ENCODE data around the gene PIGS.
A peak's percentile ranks its signal among the peaks of the same experiment; 100 is the strongest.

Gene PIGS

DNA sequence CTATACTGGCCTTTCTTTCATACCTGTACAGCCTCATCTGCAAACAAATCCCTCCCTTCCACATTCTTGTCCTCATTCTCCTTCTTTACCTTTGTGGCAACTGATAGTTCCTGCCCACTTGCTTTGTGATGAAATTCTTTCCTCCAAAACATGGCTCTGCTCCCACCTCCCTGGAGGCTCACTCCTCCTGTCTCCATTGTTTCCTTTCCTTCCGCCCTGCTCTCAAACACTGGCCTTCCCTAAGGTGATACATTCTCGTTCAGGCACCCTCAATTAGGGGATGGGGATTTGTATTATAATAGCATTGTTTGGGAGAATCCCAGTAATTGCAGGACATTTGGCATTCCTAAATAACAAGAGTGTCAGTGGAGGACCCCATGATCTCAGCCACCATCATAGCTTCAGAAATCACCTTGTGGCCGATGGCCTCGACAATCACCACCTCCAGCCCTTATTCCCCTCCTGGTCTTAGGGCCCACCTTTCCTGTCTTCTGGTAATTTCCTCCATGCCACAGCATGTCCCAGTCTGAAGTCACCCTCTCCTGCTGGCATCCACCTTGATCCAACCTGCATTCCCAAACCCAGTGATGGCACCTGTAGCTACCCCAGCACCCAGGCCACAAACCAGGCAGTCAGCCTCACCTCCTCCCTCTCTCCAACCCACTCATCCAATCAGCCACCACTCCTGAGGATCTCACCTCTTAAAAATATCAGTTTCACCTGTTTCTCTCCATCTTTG, 26.8 kb downstream of the PIGS start:
- Histone ChIP-seq H3K9ac (ENCODE audit: low read length) (no peak overlapping the region), H3K79me1 (ENCODE audit: low read length) (no peaks in the 10 kb centered on the region), H3K4ac (ENCODE audit: low read depth, low read length) (no peak overlapping the region), H3K27me3 (ENCODE audit: insufficient read depth, low read length, poor library complexity) (no peaks in the 10 kb centered on the region), H3K27ac (ENCODE audit: low read depth, low read length) (no peak overlapping the region), H3K4me1 (ENCODE audit: control insufficient read depth, low read depth, low read length) (no peaks in the 10 kb centered on the region), H3K56ac (ENCODE audit: low read length) (no peak overlapping the region), H4K5ac (ENCODE audit: low read length) (no peak overlapping the region), H2BK15ac (replicated peaks; ENCODE audit: low read depth) (no peak overlapping the region), H3K36me3 (ENCODE audit: control insufficient read depth, insufficient read depth, low read length) (no peaks in the 10 kb centered on the region), H3K79me2 (ENCODE audit: control insufficient read depth, insufficient read depth, low read length) (no peaks in the 10 kb centered on the region), H2BK120ac (ENCODE audit: low read depth, low read length) (no peak overlapping the region), H2AK5ac (ENCODE audit: low read length) (no peak overlapping the region), H4K8ac (ENCODE audit: low read depth, low read length) (no peak overlapping the region), H3K18ac (ENCODE audit: low read length) (no peak overlapping the region), H3K4me3 (ENCODE audit: low read length) (no peak overlapping the region), H2BK5ac (ENCODE audit: low read length) (no peak overlapping the region), H3K23ac (ENCODE audit: low read length) (no peak overlapping the region), H3K4me2 (ENCODE audit: low read length) (no peak overlapping the region)
- WGBS (ENCODE audit: extremely low coverage, insufficient coverage, low lambda C conversion rate), result no CpG with 5 or more reads among the region's 4 CpGs
- DNase-seq, result peak; percentile 57

DNA sequence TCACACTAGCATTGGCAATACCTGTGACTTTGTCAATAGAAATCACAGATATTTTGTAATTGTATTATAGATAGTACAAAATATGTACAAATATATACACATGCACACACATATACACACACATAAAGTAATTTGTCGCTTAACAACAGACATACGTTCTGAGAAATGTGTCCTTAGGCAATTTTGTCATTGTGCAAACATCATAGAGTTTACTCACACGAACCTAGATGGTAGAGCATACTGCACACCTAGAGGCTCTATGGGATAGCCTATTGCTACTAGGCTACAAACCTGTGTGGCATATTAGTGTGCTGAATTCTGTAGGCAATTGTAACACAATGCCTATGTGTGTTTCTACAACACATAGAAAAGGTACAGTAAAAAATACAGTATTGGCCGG, 29.9 kb downstream of the PIGS start:
- H4K8ac ChIP-seq (ENCODE audit: low read depth, low read length), result no peak overlapping the region
- WGBS (ENCODE audit: extremely low coverage, insufficient coverage, low lambda C conversion rate), result no CpG with 5 or more reads among the region's 4 CpGs
- DNase-seq, result no peak

DNA sequence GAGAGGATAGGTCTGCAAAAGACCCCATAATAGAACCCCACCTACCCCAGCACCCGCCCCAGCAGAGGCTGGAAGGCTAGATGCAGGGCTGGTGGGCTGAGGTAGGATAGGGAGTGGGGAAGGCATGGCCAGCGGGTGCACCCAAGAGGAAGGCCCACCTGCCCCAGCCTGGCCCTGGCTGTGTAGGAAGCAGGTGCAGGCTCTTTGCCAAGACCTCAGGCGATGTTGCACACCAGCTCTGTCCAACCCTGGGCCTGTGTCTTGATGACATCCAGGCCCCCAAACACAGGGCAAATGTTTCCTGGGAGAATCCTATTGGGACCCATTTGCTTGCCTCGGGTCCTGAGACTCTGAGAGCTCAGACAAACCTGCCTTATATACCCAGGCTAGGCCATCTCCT, 31.1 kb downstream of the PIGS start:
- no peak overlapping the region for H3K9ac ChIP-seq (ENCODE audit: low read length)
- WGBS (ENCODE audit: extremely low coverage, insufficient coverage, low lambda C conversion rate), result no CpG with 5 or more reads among the region's 4 CpGs

More for the DNA sequence above, 29.9 kb downstream of the PIGS start:
- H3K79me2 ChIP-seq (ENCODE audit: control insufficient read depth, insufficient read depth, low read length), result no peaks in the 10 kb centered on the region
- no peak overlapping the region for H2AK5ac ChIP-seq (ENCODE audit: low read length)
- no peak overlapping the region for H3K56ac ChIP-seq (ENCODE audit: low read length)
- no peak overlapping the region for H3K4me2 ChIP-seq (ENCODE audit: low read length)
- H3K27ac ChIP-seq (ENCODE audit: low read depth, low read length), result no peak overlapping the region
- H3K4ac ChIP-seq (ENCODE audit: low read depth, low read length), result no peak overlapping the region
- no peak overlapping the region for H3K18ac ChIP-seq (ENCODE audit: low read length)
- no peak overlapping the region for H2BK5ac ChIP-seq (ENCODE audit: low read length)
- no peaks in the 10 kb centered on the region for H3K4me1 ChIP-seq (ENCODE audit: control insufficient read depth, low read depth, low read length)
- no peak overlapping the region for H4K5ac ChIP-seq (ENCODE audit: low read length)
- no peak overlapping the region for H2BK120ac ChIP-seq (ENCODE audit: low read depth, low read length)
- no peak overlapping the region for H3K4me3 ChIP-seq (ENCODE audit: low read length)
- H2BK15ac ChIP-seq (replicated peaks; ENCODE audit: low read depth), result no peak overlapping the region
- no peak overlapping the region for H3K23ac ChIP-seq (ENCODE audit: low read length)
- H3K27me3 ChIP-seq (ENCODE audit: insufficient read depth, low read length, poor library complexity), result no peaks in the 10 kb centered on the region
- no peak overlapping the region for H3K9ac ChIP-seq (ENCODE audit: low read length)
- H3K79me1 ChIP-seq (ENCODE audit: low read length), result no peaks in the 10 kb centered on the region
- H3K36me3 ChIP-seq (ENCODE audit: control insufficient read depth, insufficient read depth, low read length), result no peaks in the 10 kb centered on the region

DNA sequence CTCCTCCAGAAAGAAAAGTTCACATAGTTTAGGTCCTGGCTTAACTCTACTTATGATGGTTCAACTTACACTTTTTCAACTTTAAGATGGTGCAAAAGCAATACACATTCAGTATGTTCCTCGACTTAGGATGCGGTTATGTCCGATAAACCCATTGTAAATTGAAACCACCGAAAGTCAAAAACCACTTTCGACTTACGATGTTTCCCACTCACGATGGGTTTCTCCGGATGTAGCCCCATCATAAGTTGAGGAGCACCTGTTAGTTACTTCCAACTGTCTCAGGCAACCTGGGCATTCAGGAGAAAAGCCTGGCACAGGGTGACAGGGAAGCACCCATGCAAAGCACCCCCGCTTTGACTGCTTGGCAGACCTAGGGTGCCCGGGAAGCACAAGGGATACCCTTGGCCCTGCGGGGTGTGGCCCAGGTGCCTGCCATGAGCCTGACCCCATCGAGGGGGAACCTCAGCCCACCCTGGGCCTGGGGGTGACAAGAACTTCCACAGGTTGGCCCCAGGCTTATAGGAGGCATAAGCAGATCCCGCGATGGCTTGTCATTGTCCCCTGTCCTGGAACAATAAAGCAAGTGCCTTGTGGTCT, 32.9 kb downstream of the PIGS start:
- no peaks in the 10 kb centered on the region for H3K36me3 ChIP-seq (ENCODE audit: control insufficient read depth, insufficient read depth, low read length)
- H3K27me3 ChIP-seq (ENCODE audit: insufficient read depth, low read length, poor library complexity), result no peaks in the 10 kb centered on the region
- no peak overlapping the region for H3K4me2 ChIP-seq (ENCODE audit: low read length)
- no peak overlapping the region for H3K9ac ChIP-seq (ENCODE audit: low read length)
- no peak for DNase-seq
- H3K79me2 ChIP-seq (ENCODE audit: control insufficient read depth, insufficient read depth, low read length), result no peaks in the 10 kb centered on the region
- H2BK5ac ChIP-seq (ENCODE audit: low read length), result no peak overlapping the region
- no CpG with 5 or more reads among the region's 14 CpGs for WGBS (ENCODE audit: extremely low coverage, insufficient coverage, low lambda C conversion rate)
- no peak overlapping the region for H3K4ac ChIP-seq (ENCODE audit: low read depth, low read length)
- no peak overlapping the region for H4K8ac ChIP-seq (ENCODE audit: low read depth, low read length)
- H3K4me1 ChIP-seq (ENCODE audit: control insufficient read depth, low read depth, low read length), result no peaks in the 10 kb centered on the region
- no peak overlapping the region for H4K5ac ChIP-seq (ENCODE audit: low read length)
- no peak overlapping the region for H3K56ac ChIP-seq (ENCODE audit: low read length)
- H2BK120ac ChIP-seq (ENCODE audit: low read depth, low read length), result no peak overlapping the region
- no peak overlapping the region for H2BK15ac ChIP-seq (replicated peaks; ENCODE audit: low read depth)
- no peak overlapping the region for H2AK5ac ChIP-seq (ENCODE audit: low read length)
- H3K18ac ChIP-seq (ENCODE audit: low read length), result no peak overlapping the region
- H3K79me1 ChIP-seq (ENCODE audit: low read length), result no peaks in the 10 kb centered on the region
- no peak overlapping the region for H3K27ac ChIP-seq (ENCODE audit: low read depth, low read length)
- H3K4me3 ChIP-seq (ENCODE audit: low read length), result no peak overlapping the region
- no peak overlapping the region for H3K23ac ChIP-seq (ENCODE audit: low read length)

More for the DNA sequence above, 31.1 kb downstream of the PIGS start:
- Histone ChIP-seq H4K5ac (ENCODE audit: low read length) (no peak overlapping the region), H3K18ac (ENCODE audit: low read length) (no peak overlapping the region), H3K4me1 (ENCODE audit: control insufficient read depth, low read depth, low read length) (no peaks in the 10 kb centered on the region), H3K27ac (ENCODE audit: low read depth, low read length) (no peak overlapping the region), H3K79me1 (ENCODE audit: low read length) (no peaks in the 10 kb centered on the region), H2BK15ac (replicated peaks; ENCODE audit: low read depth) (no peak overlapping the region), H3K4me2 (ENCODE audit: low read length) (no peak overlapping the region), H2BK120ac (ENCODE audit: low read depth, low read length) (no peak overlapping the region), H2AK5ac (ENCODE audit: low read length) (no peak overlapping the region), H3K4me3 (ENCODE audit: low read length) (no peak overlapping the region), H2BK5ac (ENCODE audit: low read length) (no peak overlapping the region), H3K27me3 (ENCODE audit: insufficient read depth, low read length, poor library complexity) (no peaks in the 10 kb centered on the region), H3K4ac (ENCODE audit: low read depth, low read length) (no peak overlapping the region), H3K23ac (ENCODE audit: low read length) (no peak overlapping the region), H3K79me2 (ENCODE audit: control insufficient read depth, insufficient read depth, low read length) (no peaks in the 10 kb centered on the region), H4K8ac (ENCODE audit: low read depth, low read length) (no peak overlapping the region), H3K56ac (ENCODE audit: low read length) (no peak overlapping the region), H3K36me3 (ENCODE audit: control insufficient read depth, insufficient read depth, low read length) (no peaks in the 10 kb centered on the region)
- DNase-seq, result no peak

DNA sequence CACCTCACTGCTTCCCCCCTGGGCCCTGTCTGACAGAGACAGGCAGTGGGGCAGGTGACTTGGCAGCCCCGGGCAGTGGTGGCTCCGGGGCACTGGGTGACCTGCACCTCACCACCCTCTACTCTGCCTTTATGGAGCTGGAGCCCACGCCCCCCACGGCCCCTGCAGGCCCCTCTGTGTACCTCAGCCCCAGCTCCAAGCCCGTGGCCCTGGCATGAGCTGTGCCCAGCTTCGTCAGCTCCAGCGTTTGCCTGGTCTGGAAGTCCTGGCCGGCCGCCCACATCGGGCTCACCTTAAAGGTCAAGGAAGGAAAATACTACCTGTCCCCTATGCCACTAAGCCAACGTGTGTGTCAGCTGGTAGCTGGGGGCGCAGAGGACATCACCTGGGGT, 34.1 kb downstream of the PIGS start:
- no peaks in the 10 kb centered on the region for H3K4me1 ChIP-seq (ENCODE audit: control insufficient read depth, low read depth, low read length)
- no CpG with 5 or more reads among the region's 12 CpGs for WGBS (ENCODE audit: extremely low coverage, insufficient coverage, low lambda C conversion rate)
- DNase-seq, result no peak

More for the DNA sequence above, 34.1 kb downstream of the PIGS start:
- Histone ChIP-seq H3K9ac (ENCODE audit: low read length) (no peak overlapping the region), H2BK120ac (ENCODE audit: low read depth, low read length) (no peak overlapping the region), H3K79me1 (ENCODE audit: low read length) (no peaks in the 10 kb centered on the region), H3K79me2 (ENCODE audit: control insufficient read depth, insufficient read depth, low read length) (no peaks in the 10 kb centered on the region), H2BK15ac (replicated peaks; ENCODE audit: low read depth) (no peak overlapping the region), H3K23ac (ENCODE audit: low read length) (no peak overlapping the region), H3K18ac (ENCODE audit: low read length) (no peak overlapping the region), H2BK5ac (ENCODE audit: low read length) (no peak overlapping the region), H3K27me3 (ENCODE audit: insufficient read depth, low read length, poor library complexity) (no peaks in the 10 kb centered on the region), H3K4me2 (ENCODE audit: low read length) (no peak overlapping the region), H2AK5ac (ENCODE audit: low read length) (no peak overlapping the region), H4K8ac (ENCODE audit: low read depth, low read length) (no peak overlapping the region), H3K4me3 (ENCODE audit: low read length) (no peak overlapping the region), H4K5ac (ENCODE audit: low read length) (no peak overlapping the region), H3K4ac (ENCODE audit: low read depth, low read length) (no peak overlapping the region), H3K36me3 (ENCODE audit: control insufficient read depth, insufficient read depth, low read length) (no peaks in the 10 kb centered on the region), H3K56ac (ENCODE audit: low read length) (no peak overlapping the region), H3K27ac (ENCODE audit: low read depth, low read length) (no peak overlapping the region)

Measured in mesendoderm (in vitro differentiated cells).